ENCODE measurements around the gene CLIC3. TPM values are rescaled to one million over a fixed set of nuclear protein-coding genes. Genes with fewer than 3 reads are reported as not detected.

CLIC3 gene
- polyA plus RNA-seq, 2 of the 4 experiments (the other 2 are of a cell fraction), result 0.61 to 6.4 TPM

GRCh38 chr9:136961279-136962065, 34.9 kb downstream of the CLIC3 start:
- DNase-seq (ENCODE audit: low read depth in 1 of 2, low spot score in 1 of 2), result no peak

GRCh38 chr9:136960938-136961275, 35.5 kb downstream of the CLIC3 start:
- H3K27ac ChIP-seq, result no peak overlapping the region
- H3K4me1 ChIP-seq, result peaks cover 12% of the 10 kb centered on the region; the same call in 2 of the 3 replicates
- H3K4me2 ChIP-seq, result no peak overlapping the region
- CTCF ChIA-PET, result interaction anchor here (1.0 to 2.0 kb wide), 5 partner anchors 10 to 169 kb away, joined by 3 to 8 read pairs (median 4); partner anchors contain the start of gene FBXW5
- no peak for DNase-seq (ENCODE audit: low read depth in 1 of 2, low spot score in 1 of 2)
- POLR2A ChIA-PET, result no interaction called here
- ATAC-seq, result no peak
- no peak for TF ChIP-seq ELK1 (IDR thresholded peaks at IDR 0.05; ENCODE audit: low read depth, low read length)
- no peak for TF ChIP-seq ZSCAN20 (CRISPR knock-in tag; IDR thresholded peaks at IDR 0.05)
- TF ChIP-seq BCL3 (IDR thresholded peaks at IDR 0.05), result no peak
- no peak for TF ChIP-seq CHD4 (IDR thresholded peaks at IDR 0.05; ENCODE audit: borderline replicate concordance)
- no peak for TF ChIP-seq CEBPB (IDR thresholded peaks at IDR 0.05)
- TF ChIP-seq EP300 (IDR thresholded peaks at IDR 0.05), result no peak
- TF ChIP-seq EHMT2 (IDR thresholded peaks at IDR 0.05; ENCODE audit: low read depth), result no peak
- TF ChIP-seq HOXA7 (CRISPR knock-in tag; IDR thresholded peaks at IDR 0.05), result no peak
- no peak for TF ChIP-seq CHD2 (IDR thresholded peaks at IDR 0.05; ENCODE audit: low read length, partially characterized antibody)
- no peak for TF ChIP-seq SMC3 (IDR thresholded peaks at IDR 0.05)
- TF ChIP-seq ZC3H11A (IDR thresholded peaks at IDR 0.05), result no peak
- no peak for TF ChIP-seq RAD21 (conservative IDR thresholded peaks at IDR 0.05 in 1 of 2, IDR thresholded peaks at IDR 0.05 in 1 of 2)
- TF ChIP-seq ZNF302 (CRISPR knock-in tag; IDR thresholded peaks at IDR 0.05), result no peak
- TF ChIP-seq RARB (CRISPR knock-in tag; IDR thresholded peaks at IDR 0.05), result no peak
- no peaks in the 10 kb centered on the region for H3K9me3 ChIP-seq
- 89% methylated on average over 11 of the region's 15 CpGs for WGBS (ENCODE audit: missing lambda C conversion rate)
- FAIRE-seq, result no peak
- no peak overlapping the region for H3K4me3 ChIP-seq

More at GRCh38 chr9:136961279-136962065, 34.9 kb downstream of the CLIC3 start:
- no peak for FAIRE-seq
- no peak overlapping the region for H3K27ac ChIP-seq
- no peak for TF ChIP-seq MYC (IDR thresholded peaks at IDR 0.05; ENCODE audit: borderline replicate concordance, low read length)
- no peak for TF ChIP-seq MAFK (IDR thresholded peaks at IDR 0.05; ENCODE audit: partially characterized antibody)
- TF ChIP-seq HOXB5 (CRISPR knock-in tag; IDR thresholded peaks at IDR 0.05), result no peak
- TF ChIP-seq KDM5A (IDR thresholded peaks at IDR 0.05), result no peak
- no peak for TF ChIP-seq BCL3 (IDR thresholded peaks at IDR 0.05)
- TF ChIP-seq EP300 (IDR thresholded peaks at IDR 0.05), result no peak
- no peak for TF ChIP-seq JUNB (IDR thresholded peaks at IDR 0.05)
- no peak for TF ChIP-seq HOXB13 (CRISPR knock-in tag; IDR thresholded peaks at IDR 0.05; ENCODE audit: low read depth)
- no peak for TF ChIP-seq CBX8 (IDR thresholded peaks at IDR 0.05)
- no peak for TF ChIP-seq CBX2 (IDR thresholded peaks at IDR 0.05; ENCODE audit: borderline replicate concordance, low read depth)
- TF ChIP-seq PHF8 (IDR thresholded peaks at IDR 0.05; ENCODE audit: borderline replicate concordance, low read depth), result no peak
- TF ChIP-seq RCOR1 (IDR thresholded peaks at IDR 0.05; ENCODE audit: low read depth, low read length), result no peak
- no peak for TF ChIP-seq ELK1 (IDR thresholded peaks at IDR 0.05; ENCODE audit: low read depth, low read length)
- TF ChIP-seq BHLHE40 (IDR thresholded peaks at IDR 0.05; ENCODE audit: low read depth, low read length), result no peak
- TF ChIP-seq, protein P1, sequence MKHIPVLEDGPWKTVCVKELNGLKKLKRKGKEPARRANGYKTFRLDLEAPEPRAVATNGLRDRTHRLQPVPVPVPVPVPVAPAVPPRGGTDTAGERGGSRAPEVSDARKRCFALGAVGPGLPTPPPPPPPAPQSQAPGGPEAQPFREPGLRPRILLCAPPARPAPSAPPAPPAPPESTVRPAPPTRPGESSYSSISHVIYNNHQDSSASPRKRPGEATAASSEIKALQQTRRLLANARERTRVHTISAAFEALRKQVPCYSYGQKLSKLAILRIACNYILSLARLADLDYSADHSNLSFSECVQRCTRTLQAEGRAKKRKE (CRISPR knock-in tag; IDR thresholded peaks at IDR 0.05; ENCODE audit: low read depth), result no peak
- TF ChIP-seq, protein P2, sequence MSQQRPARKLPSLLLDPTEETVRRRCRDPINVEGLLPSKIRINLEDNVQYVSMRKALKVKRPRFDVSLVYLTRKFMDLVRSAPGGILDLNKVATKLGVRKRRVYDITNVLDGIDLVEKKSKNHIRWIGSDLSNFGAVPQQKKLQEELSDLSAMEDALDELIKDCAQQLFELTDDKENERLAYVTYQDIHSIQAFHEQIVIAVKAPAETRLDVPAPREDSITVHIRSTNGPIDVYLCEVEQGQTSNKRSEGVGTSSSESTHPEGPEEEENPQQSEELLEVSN (IDR thresholded peaks at IDR 0.05; ENCODE audit: borderline replicate concordance, low read depth), result no peak
- TF ChIP-seq TFCP2L1 (CRISPR knock-in tag; IDR thresholded peaks at IDR 0.05), result no peak
- H3K4me3 ChIP-seq, result no peak overlapping the region
- 81% methylated on average over 18 of the region's 23 CpGs for WGBS (ENCODE audit: missing lambda C conversion rate)
- CTCF ChIA-PET, result interaction anchor here (1.0 to 2.0 kb wide), 6 partner anchors 10 to 169 kb away, joined by 3 to 11 read pairs (median 4); partner anchors contain the start of genes C8G and FBXW5
- H3K4me1 ChIP-seq, result peaks cover 12% of the 10 kb centered on the region; the same call in 2 of the 3 replicates
- no peak for ATAC-seq
- POLR2A ChIA-PET, result no interaction called here
- H3K4me2 ChIP-seq, result no peak overlapping the region
- H3K9me3 ChIP-seq, result no peaks in the 10 kb centered on the region
